Measurements from ENCODE around the gene PRKRA.
A peak's percentile ranks its signal among the peaks of the same experiment; 100 is the strongest.
"Not testable (repeated sequence)": the region's sequence is repeated elsewhere in the genome, so short reads cannot be mapped to it uniquely, and the experiment has no call there.

Gene PRKRA

GRCh38 chr2:178413472-178414265 is 37.3 kb downstream of the PRKRA start:
- peak; percentile 50 for DNase-seq (ENCODE audit: low spot score)

GRCh38 chr2:178412453-178412852 is 38.5 kb downstream of the PRKRA start:
- not testable (repeated sequence) for DNase-seq (ENCODE audit: low spot score)

GRCh38 chr2:178412047-178412446 is 38.9 kb downstream of the PRKRA start:
- no peak for DNase-seq (ENCODE audit: low spot score)

- no peak for DNase-seq (ENCODE audit: low spot score)
Observed at GRCh38 chr2:178409261-178409660, 41.7 kb downstream of the PRKRA start.

- DNase-seq (ENCODE audit: low spot score) = no peak
Observed at GRCh38 chr2:178404368-178404767, 46.6 kb downstream of the PRKRA start.

GRCh38 chr2:178403671-178404306 is 47.2 kb downstream of the PRKRA start:
- no peak for DNase-seq (ENCODE audit: low spot score)

- DNase-seq (ENCODE audit: low spot score) = no peak
Observed at GRCh38 chr2:178401994-178402437, 49.0 kb downstream of the PRKRA start.

GRCh38 chr2:178397002-178397605 is 53.9 kb downstream of the PRKRA start:
- peak; percentile 23 for DNase-seq (ENCODE audit: low spot score)

- DNase-seq (ENCODE audit: low spot score) = no peak
Observed at GRCh38 chr2:178395941-178396570, 54.9 kb downstream of the PRKRA start.

- no peak for DNase-seq (ENCODE audit: low spot score)
Observed at GRCh38 chr2:178395295-178395694, 55.7 kb downstream of the PRKRA start.

- no peak for DNase-seq (ENCODE audit: low spot score)
Observed at GRCh38 chr2:178394859-178395258, 56.1 kb downstream of the PRKRA start.

GRCh38 chr2:178392215-178392614 is 58.8 kb downstream of the PRKRA start:
- DNase-seq (ENCODE audit: low spot score) = no peak

GRCh38 chr2:178391701-178392100 is 59.3 kb downstream of the PRKRA start:
- DNase-seq (ENCODE audit: low spot score) = no peak

- no peak for DNase-seq (ENCODE audit: low spot score)
Observed at GRCh38 chr2:178388287-178388686, 62.7 kb downstream of the PRKRA start.

- no peak for DNase-seq (ENCODE audit: low spot score)
Observed at GRCh38 chr2:178386986-178387597, 63.9 kb downstream of the PRKRA start.

- no peak for DNase-seq (ENCODE audit: low spot score)
Observed at GRCh38 chr2:178385595-178386148, 65.3 kb downstream of the PRKRA start.

GRCh38 chr2:178383718-178384117 is 67.3 kb downstream of the PRKRA start:
- DNase-seq (ENCODE audit: low spot score) = no peak
